IMR-90 (cell line): Measurements from ENCODE around the gene EGFL8. TPM values are rescaled to one million over a fixed set of nuclear protein-coding genes. Genes with fewer than 3 reads are reported as not detected.

Experiments used
- ATAC-seq: fragments of 200-7000 bp; cut with Tn5 transposase; 2 replicates; pipeline ENCODE4 v1.9.1; 2020; ENCODE audit warnings: low read depth, mild to moderate bottlenecking, moderate library complexity
- BruUV-seq: library from RNA; stranded (reverse); fragments of 400-500 nt; replicated peaks from 2 replicates; lab custom pipeline; 2021; lab: Mats Ljungman, UMichigan
- CTCF ChIA-PET: fragments of 300-600 bp; formaldehyde crosslinking; extraction: SDS; loops from one replicate; lab custom pipeline; 2021; ENCODE audit warnings: antibody characterized with exemption; lab: Yijun Ruan, JAX
- POLR2A ChIA-PET: fragments of 300-600 bp; sonication (Branson Sonifier 250); formaldehyde crosslinking; loops from one replicate; lab custom pipeline; 2022; ENCODE audit warnings: antibody characterized with exemption; ENCODE audit not compliant: unreplicated experiment; lab: Charles Lee
- DNase-seq: peaks from one replicate; pipeline ENCODE4 v3.0.0; 2013
- H2AFZ ChIP-seq: replicated peaks from 2 replicates; pipeline ENCODE3; 2013; ENCODE audit warnings: low read length, mild to moderate bottlenecking; ENCODE audit not compliant: poor library complexity
- H2AK5ac ChIP-seq: 2 replicates; pipeline ENCODE4 v1.6.1; 2013; ENCODE audit warnings: low read depth, low read length, inconsistent platforms
- H2AK9ac ChIP-seq: replicated peaks from 2 replicates; pipeline ENCODE3; 2013; ENCODE audit warnings: mild to moderate bottlenecking, low read depth, low read length, moderate library complexity; ENCODE audit not compliant: poor library complexity
- H2BK120ac ChIP-seq: 2 replicates; pipeline ENCODE4 v1.6.1; 2013; ENCODE audit warnings: low read depth, low read length, inconsistent platforms
- H2BK15ac ChIP-seq: 3 replicates; pipeline ENCODE4 v1.6.1; 2013; ENCODE audit warnings: low read depth, low read length, inconsistent platforms
- H2BK20ac ChIP-seq: 2 replicates; pipeline ENCODE4 v1.6.1; 2013; ENCODE audit warnings: low read depth, mild to moderate bottlenecking, inconsistent platforms, low read length, moderate library complexity
- H2BK5ac ChIP-seq: 2 replicates; pipeline ENCODE4 v1.6.1; 2013; ENCODE audit warnings: mild to moderate bottlenecking, low read depth, low read length, inconsistent platforms; ENCODE audit not compliant: poor library complexity, severe bottlenecking
- H3K14ac ChIP-seq: replicated peaks from 2 replicates; pipeline ENCODE4 v1.6.1; 2013; ENCODE audit warnings: low read depth, low read length, inconsistent platforms
- H3K18ac ChIP-seq: 2 replicates; pipeline ENCODE4 v1.6.1; 2013; ENCODE audit warnings: low read depth, low read length, control low read depth
- H3K23ac ChIP-seq: 2 replicates; pipeline ENCODE4 v1.6.1; 2013; ENCODE audit warnings: low read depth, low read length, inconsistent platforms
- H3K27ac ChIP-seq: 2 replicates; pipeline ENCODE4 v1.5.1; 2013; ENCODE audit warnings: mild to moderate bottlenecking, control low read depth, low read length; ENCODE audit not compliant: insufficient read depth
- H3K27me3 ChIP-seq: 2 replicates; pipeline ENCODE4 v1.6.1; 2013; ENCODE audit warnings: low read length; ENCODE audit not compliant: control insufficient read depth, insufficient read depth
- H3K36me3 ChIP-seq: 2 replicates; pipeline ENCODE4 v1.6.1; 2013; ENCODE audit warnings: low read length, mixed read lengths; ENCODE audit not compliant: control insufficient read depth, insufficient read depth
- H3K4ac ChIP-seq: 2 replicates; pipeline ENCODE4 v1.6.1; 2013; ENCODE audit warnings: low read depth, low read length, inconsistent platforms
- H3K4me1 ChIP-seq: 2 replicates; pipeline ENCODE4 v1.6.1; 2013; ENCODE audit warnings: low read length, mixed read lengths; ENCODE audit not compliant: control insufficient read depth, insufficient read depth
- H3K4me2 ChIP-seq: 2 replicates; pipeline ENCODE4 v1.6.1; 2013; ENCODE audit warnings: low read depth, mild to moderate bottlenecking, control low read depth, low read length, moderate library complexity
- H3K4me3 ChIP-seq: 2 replicates; pipeline ENCODE4 v1.5.1; 2013; ENCODE audit warnings: low read depth, mild to moderate bottlenecking, control low read depth, low read length, moderate library complexity; ENCODE audit not compliant: insufficient read depth
- H3K56ac ChIP-seq: 2 replicates; pipeline ENCODE4 v1.6.1; 2013; ENCODE audit warnings: low read length, inconsistent platforms; ENCODE audit not compliant: insufficient read depth; ENCODE audit errors: extremely low read depth
- H3K79me1 ChIP-seq, 2 experiments: 2 replicates each; pipeline ENCODE4 v1.6.1; 2013; ENCODE audit warnings: low read length in 2 of 2, inconsistent platforms in 1 of 2, low read depth in 1 of 2
- H3K9ac ChIP-seq: 2 replicates; pipeline ENCODE4 v1.6.1; 2013; ENCODE audit warnings: low read depth, low read length, control low read depth
- H3K9me1 ChIP-seq: 2 replicates; pipeline ENCODE4 v1.6.1; 2013; ENCODE audit warnings: low read length, inconsistent platforms; ENCODE audit not compliant: insufficient read depth
- H3K9me3 ChIP-seq: 2 replicates; pipeline ENCODE4 v1.6.1; 2013; ENCODE audit warnings: low read length; ENCODE audit not compliant: control insufficient read depth, insufficient read depth
- H4K20me1 ChIP-seq: 2 replicates; pipeline ENCODE4 v1.6.1; 2013; ENCODE audit warnings: low read length, inconsistent platforms; ENCODE audit not compliant: insufficient read depth
- H4K5ac ChIP-seq: 2 replicates; pipeline ENCODE4 v1.6.1; 2013; ENCODE audit warnings: mild to moderate bottlenecking, low read depth, low read length, control low read depth
- H4K8ac ChIP-seq, 2 experiments: 2 replicates each; pipeline ENCODE4 v1.6.1; 2013; ENCODE audit warnings: low read depth in 2 of 2, low read length in 2 of 2, control low read depth in 1 of 2, inconsistent platforms in 1 of 2
- H4K91ac ChIP-seq: 2 replicates; pipeline ENCODE4 v1.6.1; 2013; ENCODE audit warnings: low read depth, low read length, inconsistent platforms; ENCODE audit not compliant: insufficient read depth
- BHLHE40 ChIP-seq: fragments of 150-350 bp; IDR thresholded peaks from 2 replicates; pipeline ENCODE4 v1.6.1; 2016; ENCODE audit warnings: mild to moderate bottlenecking, low read depth, low read length
- CHD1 ChIP-seq: IDR thresholded peaks from 2 replicates; pipeline ENCODE4 v1.6.1; 2012; ENCODE audit warnings: low read depth, low read length, improper control_type of control experiment
- FOS ChIP-seq: fragments of 150-350 bp; IDR thresholded peaks from 2 replicates; pipeline ENCODE4 v1.6.1; 2016; ENCODE audit warnings: low read depth, low read length
- MAFK ChIP-seq: IDR thresholded peaks from 2 replicates; pipeline ENCODE4 v1.6.1; 2012; ENCODE audit warnings: low read depth, low read length, improper control_type of control experiment
- MAZ ChIP-seq: IDR thresholded peaks from 2 replicates; pipeline ENCODE4 v1.6.1; 2012; ENCODE audit warnings: low read depth, mild to moderate bottlenecking, low read length, improper control_type of control experiment, moderate library complexity, borderline replicate concordance
- POLR2A ChIP-seq: IDR thresholded peaks from 2 replicates; pipeline ENCODE4 v1.6.1; 2012; ENCODE audit warnings: mild to moderate bottlenecking, low read depth, low read length
- RCOR1 ChIP-seq: IDR thresholded peaks from 2 replicates; pipeline ENCODE4 v1.6.1; 2012; ENCODE audit warnings: mild to moderate bottlenecking, low read length, improper control_type of control experiment; ENCODE audit not compliant: insufficient replicate concordance
- WGBS, 2 experiments: methylation state at CpG; one replicate each; pipeline versions ENCODE4 v1.1.5 to v1.1.7; 2013; ENCODE audit warnings: missing lambda C conversion rate in 2 of 2; ENCODE audit not compliant: insufficient read length in 1 of 2; ENCODE audit errors: extremely low coverage in 2 of 2; 5-methylcytosine and 5-hydroxymethylcytosine counted together
- dilution Hi-C: fragments of 300-500 bp; cut with HindIII; formaldehyde crosslinking; loops from one replicate; pipeline ENCODE4 v1.14.3; 2018; ENCODE audit warnings: low sequenced_read_pairs; ENCODE audit not compliant: unreplicated experiment
- in situ Hi-C: fragments of 300-500 bp; cut with MboI; formaldehyde crosslinking; loops from 3 replicates; pipeline ENCODE4 v1.14.3; 2019; ENCODE audit warnings: low sequenced_read_pairs, inconsistent platforms, mixed read lengths
- intact Hi-C: fragments of 100-400 bp; cut with micrococcal nuclease; formaldehyde crosslinking; loops from 2 replicates; pipeline ENCODE4 v1.10.0; 2022
- polyA plus RNA-seq, 3 experiments: library from polyadenylated mRNA; depleted of rRNA; stranded (reverse); fragments of >200 nt; gene quantifications; 2 replicates each; pipeline ENCODE4 v1.2.3, GENCODE V29; 2012; ENCODE audit warnings: low replicate concordance in 1 of 3
- total RNA-seq: library from RNA; depleted of rRNA; stranded (reverse); fragments of >200 nt; gene quantifications from 2 replicates; pipeline ENCODE4 v1.2.3, GENCODE V29; 2012
- TF ChIP-seq, protein P1 (sequence below): fragments of 150-350 bp; IDR thresholded peaks from 2 replicates; pipeline ENCODE4 v1.6.1; 2017; ENCODE audit warnings: mild to moderate bottlenecking, antibody characterized with exemption, low read length, low read depth
- TF ChIP-seq, protein P2 (sequence below): conservative IDR thresholded peaks from 2 replicates; pipeline ENCODE4 v1.5.1; 2012; ENCODE audit warnings: mild to moderate bottlenecking, low read depth, low read length, improper control_type of control experiment

EGFL8 gene
- total and polyA plus RNA-seq, 2 of the 4 experiments (the other 2 are of a cell fraction), result 0.18 to 4.7 TPM

DNA sequence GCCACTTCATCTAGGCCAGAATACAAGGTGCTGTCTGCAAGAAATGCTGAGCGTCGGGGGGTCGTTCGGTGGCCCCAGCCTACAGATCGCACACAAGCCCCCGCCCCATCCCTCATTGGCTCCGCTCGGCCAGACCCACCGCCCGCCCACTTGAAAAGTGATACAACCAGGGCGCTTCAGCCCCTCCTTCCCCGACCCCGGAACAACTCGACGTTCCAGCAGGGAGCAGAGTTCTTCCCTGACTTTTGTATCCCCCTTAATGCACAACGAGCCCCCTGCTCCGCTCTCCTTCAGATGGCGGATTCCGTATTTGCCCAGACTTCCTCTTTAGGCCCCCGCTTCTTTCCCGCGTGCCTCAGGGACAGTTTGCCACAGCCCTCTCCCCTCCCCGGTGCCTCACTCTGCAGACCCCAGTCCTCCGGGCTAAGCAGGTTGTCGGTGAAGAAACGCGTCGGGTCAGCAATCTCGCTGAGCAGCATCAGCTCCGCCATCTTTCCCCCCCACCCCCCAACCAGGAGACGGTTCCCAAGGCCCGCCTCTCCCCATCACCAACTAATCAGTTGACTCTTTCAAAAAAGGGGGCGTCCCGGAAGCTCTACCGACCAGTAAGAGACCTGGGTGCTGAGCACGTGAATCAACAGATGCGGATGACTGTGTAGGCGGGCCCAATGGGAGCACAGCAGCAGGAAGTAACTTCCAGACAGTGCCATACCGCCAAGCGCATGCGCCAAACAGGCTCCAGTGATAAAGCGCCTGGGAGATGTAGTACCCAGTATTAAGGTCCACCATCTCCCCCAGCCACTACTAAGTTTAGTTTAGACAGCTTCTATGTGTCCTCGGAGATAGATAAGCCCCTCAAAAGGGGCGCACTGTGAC lies 36.4 kb upstream of the EGFL8 start, which contains the start of gene ATF6B:
TSS of gene ATF6B (minus strand) at position 530 of the 876 bp plus-strand sequence. CDS start at position 491, 39 bp downstream.
- Histone ChIP-seq H3K36me3 (peaks cover 7% of the 10 kb centered on the region; the same call in 1 of the 2 replicates), H3K27me3 (no peaks in the 10 kb centered on the region), H2BK20ac (no peak within 1 kb of the TSS), H3K4ac (peak within 1 kb of the TSS; percentile 90), H3K18ac (peak within 1 kb of the TSS; percentile 80), H3K27ac (peak within 1 kb of the TSS; percentile 95), H4K91ac (peak within 1 kb of the TSS; percentile 90), H2BK5ac (peak within 1 kb of the TSS; percentile 91), H2BK120ac (peak within 1 kb of the TSS; percentile 60), H3K9me3 (no peaks in the 10 kb centered on the region), H3K4me2 (peak within 1 kb of the TSS; percentile 95), H3K4me1 (peaks cover 8% of the 10 kb centered on the region), H3K79me1 (peaks cover 31 to 52% of the 10 kb centered on the region in 2 experiments), H4K5ac (peak within 1 kb of the TSS; percentile 88), H3K23ac (peak within 1 kb of the TSS; percentile 77), H3K9ac (peak within 1 kb of the TSS; percentile 96), H3K9me1 (peaks cover 10% of the 10 kb centered on the region; the same call in 1 of the 2 replicates), H3K4me3 (peak within 1 kb of the TSS; percentile 81), H2BK15ac (peak within 1 kb of the TSS; percentile 63; the same call in 1 of the 3 replicates), H4K20me1 (no peaks in the 10 kb centered on the region; the same call in 1 of the 2 replicates), H2AK9ac (peak within 1 kb of the TSS; percentile 95), H2AK5ac (peak within 1 kb of the TSS; percentile 91), H4K8ac (peak within 1 kb of the TSS; percentile 84 to 97), H2AFZ (peak within 1 kb of the TSS; percentile 95), H3K56ac (peak within 1 kb of the TSS; percentile 97), H3K14ac (peak within 1 kb of the TSS; percentile 92)
- ATAC-seq (peak; percentile 93), DNase-seq (peak; percentile 100)
- dilution Hi-C loops, result no loop called here
- WGBS, 2 experiments, result 0% methylated on average over 32 of the region's 44 CpGs; no CpG with 5 or more reads in 1 of the 2 experiments
- no TSS peak for BruUV-seq
- ChIA-PET POLR2A (interaction anchor here (0.5 to 1.0 kb wide), 6 partner anchors 16 to 184 kb away, joined by 3 to 8 read pairs (median 4); no protein-coding TSS in a partner anchor), CTCF (interaction anchor here (1.2 to 2.4 kb wide), 2 partner anchors 9 to 35 kb away, joined by 4 to 12 read pairs; no protein-coding TSS in a partner anchor)
- intact Hi-C loops, result no loop called here
- no peak for TF ChIP-seq CHD1
- no peak for TF ChIP-seq RCOR1
- peak; percentile 86 for TF ChIP-seq BHLHE40
- peak; percentile 32; the same call in 1 of the 2 replicates for TF ChIP-seq MAZ
- TF ChIP-seq MAFK, result peak; percentile 66; the same call in 1 of the 2 replicates
- TF ChIP-seq, protein P1, sequence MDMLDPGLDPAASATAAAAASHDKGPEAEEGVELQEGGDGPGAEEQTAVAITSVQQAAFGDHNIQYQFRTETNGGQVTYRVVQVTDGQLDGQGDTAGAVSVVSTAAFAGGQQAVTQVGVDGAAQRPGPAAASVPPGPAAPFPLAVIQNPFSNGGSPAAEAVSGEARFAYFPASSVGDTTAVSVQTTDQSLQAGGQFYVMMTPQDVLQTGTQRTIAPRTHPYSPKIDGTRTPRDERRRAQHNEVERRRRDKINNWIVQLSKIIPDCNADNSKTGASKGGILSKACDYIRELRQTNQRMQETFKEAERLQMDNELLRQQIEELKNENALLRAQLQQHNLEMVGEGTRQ, result peak; percentile 95
- TF ChIP-seq FOS, result peak; percentile 9; the same call in 1 of the 2 replicates
- TF ChIP-seq, protein P2, sequence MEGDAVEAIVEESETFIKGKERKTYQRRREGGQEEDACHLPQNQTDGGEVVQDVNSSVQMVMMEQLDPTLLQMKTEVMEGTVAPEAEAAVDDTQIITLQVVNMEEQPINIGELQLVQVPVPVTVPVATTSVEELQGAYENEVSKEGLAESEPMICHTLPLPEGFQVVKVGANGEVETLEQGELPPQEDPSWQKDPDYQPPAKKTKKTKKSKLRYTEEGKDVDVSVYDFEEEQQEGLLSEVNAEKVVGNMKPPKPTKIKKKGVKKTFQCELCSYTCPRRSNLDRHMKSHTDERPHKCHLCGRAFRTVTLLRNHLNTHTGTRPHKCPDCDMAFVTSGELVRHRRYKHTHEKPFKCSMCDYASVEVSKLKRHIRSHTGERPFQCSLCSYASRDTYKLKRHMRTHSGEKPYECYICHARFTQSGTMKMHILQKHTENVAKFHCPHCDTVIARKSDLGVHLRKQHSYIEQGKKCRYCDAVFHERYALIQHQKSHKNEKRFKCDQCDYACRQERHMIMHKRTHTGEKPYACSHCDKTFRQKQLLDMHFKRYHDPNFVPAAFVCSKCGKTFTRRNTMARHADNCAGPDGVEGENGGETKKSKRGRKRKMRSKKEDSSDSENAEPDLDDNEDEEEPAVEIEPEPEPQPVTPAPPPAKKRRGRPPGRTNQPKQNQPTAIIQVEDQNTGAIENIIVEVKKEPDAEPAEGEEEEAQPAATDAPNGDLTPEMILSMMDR, result no peak
- TF ChIP-seq POLR2A, result peak; percentile 55; the same call in 1 of the 2 replicates
- in situ Hi-C loops, result no loop called here
